Cardiac muscle cell (in vitro differentiated cells and primary cell): ENCODE data around the gene DHRSX. TPM values are rescaled to one million over a fixed set of nuclear protein-coding genes. Genes with fewer than 3 reads are reported as not detected.
A peak's percentile ranks its signal among the peaks of the same experiment; 100 is the strongest.

Experiments
- DNase-seq, 2 donors: peaks; one replicate each; pipeline versions ENCODE4 v3.0.0 to v3.0.0-alpha.2; 2010 to 2017; ENCODE audit warnings: low read depth in 1 of 2, low spot score in 1 of 2
- H3K27ac ChIP-seq: fragments of 200-600 bp; sonication (generic); 2 replicates; pipeline ENCODE4 v1.5.1; 2016
- H3K27me3 ChIP-seq: fragments of 200-600 bp; sonication (generic); 2 replicates; pipeline ENCODE4 v1.6.0; 2016; ENCODE audit warnings: control low read depth
- H3K36me3 ChIP-seq: fragments of 200-600 bp; sonication (generic); 2 replicates; pipeline ENCODE4 v1.5.1; 2016; ENCODE audit warnings: control low read depth
- H3K4me1 ChIP-seq: fragments of 200-600 bp; sonication (generic); 2 replicates; pipeline ENCODE4 v1.8.1; 2017; ENCODE audit warnings: low read depth, mild to moderate bottlenecking, mixed run types
- H3K4me3 ChIP-seq: fragments of 200-600 bp; sonication (generic); 2 replicates; pipeline ENCODE4 v1.5.1; 2016; ENCODE audit warnings: mild to moderate bottlenecking
- H3K9me3 ChIP-seq: fragments of 200-600 bp; sonication (generic); 2 replicates; pipeline ENCODE4 v1.5.1; 2017; ENCODE audit warnings: low read depth, mild to moderate bottlenecking, control low read depth
- polyA plus RNA-seq: library from polyadenylated mRNA; unstranded; fragments of >200 nt; fragmentation: Nextera tagmentation; extraction: Ambion mirVana; gene quantifications from 2 replicates; pipeline ENCODE4 v1.2.1, GENCODE V29; 2016
- total RNA-seq: library from RNA; depleted of rRNA; stranded (reverse); fragments of >200 nt; gene quantifications from 2 replicates; pipeline ENCODE4 v1.2.3, GENCODE V29; 2016
- TF ChIP-seq, protein P1 (sequence below): IDR thresholded peaks from 2 replicates; pipeline ENCODE4 v1.5.1; 2012; ENCODE audit warnings: low read depth, mild to moderate bottlenecking, low read length

The DHRSX gene
- total and polyA plus RNA-seq, 2 experiments from 2014 or later = 20.4 to 33.4 TPM

DNA sequence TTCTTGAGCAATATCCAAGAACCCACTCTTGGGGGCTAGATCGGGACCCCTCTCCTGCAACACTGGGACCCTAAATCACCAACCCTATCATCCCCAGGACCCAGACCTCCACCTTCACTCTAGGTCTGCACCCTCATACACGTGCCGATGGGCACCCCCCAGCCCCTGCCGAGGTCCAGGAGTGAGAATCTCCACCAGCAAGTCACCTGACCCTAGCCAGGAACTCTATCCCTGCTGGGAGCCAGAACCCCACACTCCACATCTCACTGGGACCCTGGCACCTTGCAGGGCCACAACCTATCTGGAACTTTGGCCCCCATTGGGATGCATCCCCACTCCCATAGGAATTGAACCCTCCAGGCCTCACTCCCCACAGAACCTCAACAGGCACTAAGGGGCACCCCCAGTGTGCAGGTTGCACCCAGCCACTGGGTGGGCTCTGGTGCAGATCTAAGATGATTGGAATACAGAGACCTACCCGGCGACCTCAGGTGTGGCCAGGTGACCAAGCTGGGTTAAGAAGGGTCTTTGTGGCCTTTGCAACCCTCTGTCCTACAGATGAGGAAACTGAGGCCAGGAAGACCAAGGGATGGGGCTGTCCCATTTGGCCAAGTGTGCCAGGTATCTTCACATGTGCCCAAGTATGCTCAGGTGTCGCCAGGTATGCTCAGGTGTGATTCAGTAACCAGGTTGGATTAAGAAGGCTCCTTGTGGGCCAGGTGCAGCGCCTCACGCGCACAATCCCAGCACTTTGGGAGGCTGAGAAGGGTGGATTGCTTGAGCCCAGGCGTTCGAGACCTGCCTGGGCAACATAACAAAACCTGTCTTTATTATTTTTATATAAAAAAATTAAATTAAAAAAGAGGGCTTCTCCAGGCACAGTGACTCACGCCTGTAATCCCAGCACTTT lies 3.1 kb upstream of the DHRSX start:
- Histone ChIP-seq H3K4me1 (peaks cover 2% of the 10 kb centered on the region), H3K27me3 (no peaks in the 10 kb centered on the region), H3K9me3 (no peaks in the 10 kb centered on the region), H3K36me3 (no peaks in the 10 kb centered on the region), H3K4me3 (no peak overlapping the region), H3K27ac (no peak overlapping the region)
- TF ChIP-seq, protein P1, sequence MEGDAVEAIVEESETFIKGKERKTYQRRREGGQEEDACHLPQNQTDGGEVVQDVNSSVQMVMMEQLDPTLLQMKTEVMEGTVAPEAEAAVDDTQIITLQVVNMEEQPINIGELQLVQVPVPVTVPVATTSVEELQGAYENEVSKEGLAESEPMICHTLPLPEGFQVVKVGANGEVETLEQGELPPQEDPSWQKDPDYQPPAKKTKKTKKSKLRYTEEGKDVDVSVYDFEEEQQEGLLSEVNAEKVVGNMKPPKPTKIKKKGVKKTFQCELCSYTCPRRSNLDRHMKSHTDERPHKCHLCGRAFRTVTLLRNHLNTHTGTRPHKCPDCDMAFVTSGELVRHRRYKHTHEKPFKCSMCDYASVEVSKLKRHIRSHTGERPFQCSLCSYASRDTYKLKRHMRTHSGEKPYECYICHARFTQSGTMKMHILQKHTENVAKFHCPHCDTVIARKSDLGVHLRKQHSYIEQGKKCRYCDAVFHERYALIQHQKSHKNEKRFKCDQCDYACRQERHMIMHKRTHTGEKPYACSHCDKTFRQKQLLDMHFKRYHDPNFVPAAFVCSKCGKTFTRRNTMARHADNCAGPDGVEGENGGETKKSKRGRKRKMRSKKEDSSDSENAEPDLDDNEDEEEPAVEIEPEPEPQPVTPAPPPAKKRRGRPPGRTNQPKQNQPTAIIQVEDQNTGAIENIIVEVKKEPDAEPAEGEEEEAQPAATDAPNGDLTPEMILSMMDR = no peak
- DNase-seq = no peak

DNA sequence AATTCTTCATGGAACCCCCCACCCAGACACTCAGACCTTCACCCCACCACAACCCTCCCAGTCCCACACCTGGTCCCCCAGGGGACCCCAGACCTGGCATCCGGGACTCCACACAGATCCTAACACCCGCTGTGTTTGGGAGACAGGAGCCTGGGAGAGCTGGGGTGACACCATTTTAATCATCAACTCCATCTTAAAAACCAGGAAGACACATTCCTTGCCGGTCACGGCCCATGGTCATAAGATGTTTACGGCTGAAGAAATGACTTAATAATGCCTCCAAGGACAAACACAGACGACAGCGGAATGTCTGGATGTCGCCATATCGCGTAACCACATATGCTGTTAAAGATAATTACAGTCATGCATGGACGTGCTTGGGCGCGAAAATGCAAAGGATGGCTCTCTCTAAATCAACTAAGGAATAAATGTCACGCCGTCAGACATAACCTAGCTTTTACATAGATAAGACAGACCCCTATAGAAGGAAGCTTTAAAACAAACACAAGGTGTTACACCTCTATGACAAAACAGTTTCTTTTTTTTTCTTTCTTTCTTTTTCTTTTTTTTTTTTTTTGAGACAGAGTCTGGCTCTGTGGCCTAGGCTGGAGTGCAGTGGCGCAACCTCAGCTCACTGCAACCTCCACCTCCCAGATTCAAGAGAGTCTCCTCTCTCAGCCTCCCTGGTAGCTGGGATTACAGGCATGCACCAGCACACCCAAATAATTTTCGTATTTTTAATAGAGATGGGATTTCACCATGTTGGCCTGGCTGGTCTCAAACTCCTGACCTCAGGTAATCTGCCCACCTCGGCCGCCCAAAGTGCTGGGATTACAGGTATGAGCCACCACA lies 2.1 kb upstream of the DHRSX start:
- Histone ChIP-seq H3K4me1 (peaks cover 11% of the 10 kb centered on the region), H3K36me3 (no peaks in the 10 kb centered on the region), H3K27ac (peak overlapping the region; percentile 6), H3K27me3 (no peaks in the 10 kb centered on the region), H3K4me3 (no peak overlapping the region), H3K9me3 (no peaks in the 10 kb centered on the region)
- TF ChIP-seq, protein P1 = no peak
- DNase-seq = peak in 1 of 2 donors; percentile 44

DNA sequence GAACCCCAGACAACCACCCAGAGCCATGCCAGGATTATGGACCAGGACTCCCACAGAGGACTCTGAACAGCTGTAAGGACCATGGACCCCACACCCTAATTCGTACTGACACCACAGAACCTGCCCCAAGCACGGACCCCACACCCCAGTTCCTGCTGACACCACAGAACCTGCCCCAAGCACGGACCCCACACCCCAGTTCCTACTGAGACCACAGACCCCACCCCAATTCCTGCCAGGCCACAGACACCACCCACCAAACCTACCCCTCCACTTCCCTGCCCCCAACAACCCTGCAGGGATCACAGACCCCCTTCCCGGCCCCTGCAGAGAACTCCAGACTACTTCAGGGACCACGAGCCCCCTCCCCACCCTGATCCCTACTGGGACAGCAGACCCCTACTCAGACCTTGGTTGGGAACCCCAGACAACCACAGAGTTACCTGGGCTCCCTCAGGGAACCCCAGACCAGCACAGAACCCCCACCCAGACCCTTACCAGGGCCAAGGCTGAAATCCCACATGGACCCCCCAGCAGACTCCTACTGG lies 1.4 kb upstream of the DHRSX start:
- no peak for DNase-seq
- Histone ChIP-seq H3K27ac (peak overlapping the region; percentile 6), H3K9me3 (no peaks in the 10 kb centered on the region), H3K4me3 (no peak overlapping the region), H3K36me3 (no peaks in the 10 kb centered on the region), H3K27me3 (no peaks in the 10 kb centered on the region), H3K4me1 (peaks cover 18% of the 10 kb centered on the region)
- TF ChIP-seq, protein P1 = no peak

DNA sequence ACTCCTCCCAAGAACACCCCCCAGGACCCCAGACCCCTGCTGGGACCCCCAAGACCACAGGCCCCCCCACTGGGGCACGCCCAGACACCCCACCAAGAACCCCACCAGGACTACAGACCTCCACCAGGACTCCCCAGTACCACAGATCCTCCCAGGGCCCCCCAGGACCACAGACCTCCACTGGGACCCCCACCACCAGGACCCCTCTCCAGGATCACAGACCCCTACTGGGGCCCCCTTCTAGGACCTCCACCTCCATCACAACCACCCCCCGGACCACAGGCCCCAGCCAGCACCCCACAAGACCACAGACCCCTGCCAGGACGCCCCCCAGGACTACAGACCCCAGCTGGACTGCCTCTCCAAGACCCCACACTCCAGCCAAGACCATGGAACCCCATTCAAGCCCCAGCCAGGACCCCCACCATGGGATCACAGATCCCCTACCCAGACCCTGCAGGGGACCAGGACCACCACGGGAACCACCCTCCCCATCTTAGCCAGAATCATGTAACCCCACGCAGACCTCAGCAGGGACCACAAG lies 855 bp upstream of the DHRSX start:
- Histone ChIP-seq H3K27me3 (no peaks in the 10 kb centered on the region), H3K36me3 (no peaks in the 10 kb centered on the region), H3K9me3 (no peaks in the 10 kb centered on the region), H3K27ac (no peak overlapping the region), H3K4me1 (peaks cover 18% of the 10 kb centered on the region), H3K4me3 (no peak overlapping the region)
- no peak for DNase-seq
- TF ChIP-seq, protein P1 = no peak

DNA sequence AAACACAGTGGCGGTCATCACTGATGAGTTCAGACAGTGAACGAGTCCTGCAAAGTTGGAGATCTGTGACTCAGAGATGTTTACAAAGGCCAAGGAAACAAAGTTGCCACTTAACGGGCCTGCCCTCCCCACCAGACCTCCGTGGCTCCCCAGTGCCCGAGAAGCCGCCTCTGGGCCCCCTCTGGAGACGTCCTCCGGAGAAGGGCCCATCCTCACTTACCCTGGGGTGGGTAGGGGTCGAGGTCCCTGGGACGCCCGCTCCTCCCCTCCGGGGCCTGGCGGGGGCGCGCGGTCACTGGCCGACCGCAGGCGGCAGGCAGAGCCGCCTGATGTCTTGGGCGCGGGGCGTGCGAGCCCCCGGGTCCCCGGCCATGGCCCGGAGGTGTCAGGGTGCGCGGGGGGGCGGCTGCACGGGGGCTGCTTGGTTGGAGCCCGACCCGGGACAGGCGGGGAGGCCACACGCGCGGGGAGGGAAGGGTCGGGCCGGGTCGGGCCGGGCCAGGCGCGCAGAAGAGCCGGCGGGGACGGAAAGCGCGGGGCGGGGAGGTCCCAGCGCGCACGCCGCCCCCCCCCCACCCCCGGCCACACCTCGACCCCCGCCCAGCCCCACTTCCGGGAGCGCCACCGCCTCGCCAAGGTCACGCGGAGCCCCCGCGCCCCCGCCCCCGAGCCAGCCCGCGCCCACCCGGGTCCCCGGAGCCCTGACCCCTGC lies 529 bp downstream of the DHRSX start:
- no peaks in the 10 kb centered on the region for H3K27me3 ChIP-seq
- TF ChIP-seq, protein P1 = peak; percentile 24

More for the DNA sequence above, 529 bp downstream of the DHRSX start:
- peak; percentile 49 to 50 for DNase-seq
- H3K9me3 ChIP-seq = no peaks in the 10 kb centered on the region
- peak overlapping the region; percentile 58 for H3K4me3 ChIP-seq
- peak overlapping the region; percentile 89 for H3K27ac ChIP-seq
- H3K4me1 ChIP-seq = peaks cover 18% of the 10 kb centered on the region
- H3K36me3 ChIP-seq = no peaks in the 10 kb centered on the region
